GM12878 (cell line): ENCODE results near the gene LRRC52. TPM values are rescaled to one million over a fixed set of nuclear protein-coding genes. Genes with fewer than 3 reads are reported as not detected.
A peak's percentile ranks its signal among the peaks of the same experiment; 100 is the strongest.

Experiments
- ATAC-seq: fragments of 200-7000 bp; cut with Tn5 transposase; 3 replicates; pipeline ENCODE4 v1.9.1; 2020; ENCODE audit warnings: mild to moderate bottlenecking, moderate library complexity
- BruUV-seq: library from RNA; stranded (reverse); fragments of 400-500 nt; replicated peaks from 2 replicates; lab custom pipeline; 2021; lab: Mats Ljungman, UMichigan
- CTCF ChIA-PET: fragments of 300-600 bp; sonication (Branson Sonifier 250); formaldehyde crosslinking; extraction: SDS; loops from one replicate; lab custom pipeline; 2021; ENCODE audit warnings: inconsistent platforms; lab: Yijun Ruan, JAX
- POLR2A ChIA-PET: fragments of 350-600 bp; formaldehyde crosslinking; extraction: SDS; loops from one replicate; lab custom pipeline; 2021; ENCODE audit warnings: inconsistent platforms; lab: Charles Lee
- RAD21 ChIA-PET: fragments of 300-600 bp; sonication (Branson Sonifier 250); formaldehyde crosslinking; loops from one replicate; lab custom pipeline; 2023; ENCODE audit warnings: antibody characterized with exemption; ENCODE audit not compliant: unreplicated experiment; lab: Charles Lee
- SMC1A ChIA-PET: fragments of 300-600 bp; sonication (Branson Sonifier 250); formaldehyde crosslinking; loops from one replicate; lab custom pipeline; 2023; ENCODE audit not compliant: unreplicated experiment, uncharacterized antibody; lab: Charles Lee
- DNase-seq: peaks from one replicate; pipeline ENCODE4 v3.0.0-alpha.2; 2011; ENCODE audit warnings: low read depth, low spot score
- FAIRE-seq: peaks from 3 replicates; lab custom pipeline; 2011; peaks lifted over from hg19 to GRCh38; lab: Jason Lieb, UNC
- H2AFZ ChIP-seq: 2 replicates; pipeline ENCODE4 v1.6.0; 2011; ENCODE audit warnings: low read depth, low read length, control low read depth; ENCODE audit not compliant: control insufficient read depth
- H3K27ac ChIP-seq: 2 replicates; pipeline ENCODE4 v1.5.1; 2011; ENCODE audit warnings: control low read depth; ENCODE audit not compliant: control insufficient read depth, insufficient read depth
- H3K27me3 ChIP-seq, 2 experiments: replicated peaks in 1 of 2; 2 replicates each; pipeline versions ENCODE4 v1.6.0 to v1.6.1; 2011; ENCODE audit warnings: low read length in 1 of 2; ENCODE audit not compliant: control insufficient read depth in 2 of 2, insufficient read depth in 2 of 2
- H3K36me3 ChIP-seq, 2 experiments: 2 replicates each; pipeline ENCODE4 v1.5.1; 2011; ENCODE audit warnings: low read length in 1 of 2; ENCODE audit not compliant: control insufficient read depth in 2 of 2, insufficient read depth in 2 of 2
- H3K4me1 ChIP-seq: 2 replicates; pipeline ENCODE4 v1.6.1; 2011; ENCODE audit warnings: mild to moderate bottlenecking, low read length, moderate library complexity, mixed read lengths; ENCODE audit not compliant: control insufficient read depth, insufficient read depth
- H3K4me2 ChIP-seq: 2 replicates; pipeline ENCODE4 v1.6.0; 2011; ENCODE audit warnings: control low read depth; ENCODE audit not compliant: control insufficient read depth, insufficient read depth
- H3K4me3 ChIP-seq: fragments of 200-600 bp; sonication (generic); 2 replicates; pipeline ENCODE4 v1.5.1; 2016
- H3K79me2 ChIP-seq: 2 replicates; pipeline ENCODE4 v1.6.0; 2011; ENCODE audit warnings: low read length; ENCODE audit not compliant: control insufficient read depth, insufficient read depth
- H3K9ac ChIP-seq: 2 replicates; pipeline ENCODE4 v1.8.0; 2011; ENCODE audit warnings: low read length, control low read depth, mixed read lengths; ENCODE audit not compliant: control insufficient read depth, insufficient read depth
- H3K9me3 ChIP-seq: replicated peaks from 3 replicates; pipeline ENCODE4 v1.5.1; 2011; ENCODE audit warnings: mild to moderate bottlenecking, low read length; ENCODE audit not compliant: control insufficient read depth, insufficient read depth
- H4K20me1 ChIP-seq: 2 replicates; pipeline ENCODE4 v1.6.0; 2011; ENCODE audit not compliant: control insufficient read depth, insufficient read depth
- IRF4 ChIP-seq: IDR thresholded peaks from 2 replicates; pipeline ENCODE4 v1.6.1; 2011; ENCODE audit warnings: low read depth, low read length
- MTA3 ChIP-seq: IDR thresholded peaks from 2 replicates; pipeline ENCODE4 v1.6.1; 2012; ENCODE audit warnings: low read length, inconsistent platforms, borderline replicate concordance
- MYC ChIP-seq: IDR thresholded peaks from 2 replicates; pipeline ENCODE4 v1.6.1; 2011; ENCODE audit warnings: mild to moderate bottlenecking, low read length, moderate library complexity, inconsistent platforms; ENCODE audit not compliant: insufficient read depth, insufficient replicate concordance, insufficient read length, severe bottlenecking
- NFYA ChIP-seq: IDR thresholded peaks from 2 replicates; pipeline ENCODE4 v1.6.1; 2011; ENCODE audit warnings: low read depth, mild to moderate bottlenecking, low read length, improper control_type of control experiment, borderline replicate concordance
- POLR2A ChIP-seq: IDR thresholded peaks from 2 replicates; pipeline ENCODE4 v1.6.1; 2011; ENCODE audit warnings: low read depth, mild to moderate bottlenecking, low read length
- RAD21 ChIP-seq: IDR thresholded peaks from 2 replicates; pipeline ENCODE4 v1.6.1; 2011; ENCODE audit warnings: mild to moderate bottlenecking, low read depth, low read length, moderate library complexity; ENCODE audit not compliant: insufficient read depth
- RAD51 ChIP-seq: fragments of 450-650 bp; IDR thresholded peaks from 2 replicates; pipeline ENCODE4 v1.6.1; 2016; ENCODE audit warnings: moderate library complexity, mild to moderate bottlenecking, inconsistent platforms
- SIX5 ChIP-seq: IDR thresholded peaks from 2 replicates; pipeline ENCODE4 v1.6.1; 2011; ENCODE audit warnings: mild to moderate bottlenecking, low read depth, low read length, moderate library complexity; ENCODE audit not compliant: severe bottlenecking
- ZBTB40 ChIP-seq: fragments of 450-650 bp; IDR thresholded peaks from 2 replicates; pipeline ENCODE4 v1.6.1; 2016; ENCODE audit warnings: mild to moderate bottlenecking, moderate library complexity, borderline replicate concordance
- ZNF384 ChIP-seq: IDR thresholded peaks from 2 replicates; pipeline ENCODE4 v1.6.1; 2012; ENCODE audit warnings: low read depth, mild to moderate bottlenecking, low read length, improper control_type of control experiment, borderline replicate concordance
- ZNF592 ChIP-seq: fragments of 450-650 bp; IDR thresholded peaks from 2 replicates; pipeline ENCODE4 v1.6.1; 2017; ENCODE audit warnings: mild to moderate bottlenecking, moderate library complexity
- WGBS: methylation state at CpG from one replicate; pipeline ENCODE4 v1.1.6; 2016; ENCODE audit warnings: low lambda C conversion rate; ENCODE audit not compliant: insufficient replicate concordance, insufficient coverage; ENCODE audit errors: missing lambda C conversion rate; 5-methylcytosine and 5-hydroxymethylcytosine counted together
- in situ Hi-C: fragments of 300-500 bp; cut with MboI; formaldehyde crosslinking; loops from 9 replicates; pipeline ENCODE4 v1.14.3; 2018; ENCODE audit warnings: mixed read lengths
- intact Hi-C: fragments of 100-400 bp; cut with micrococcal nuclease; formaldehyde crosslinking; loops from one replicate; pipeline ENCODE4 v1.14.2; 2022; ENCODE audit not compliant: unreplicated experiment
- polyA plus RNA-seq, 11 experiments: library from polyadenylated mRNA; depleted of rRNA in 4 of 11; unstranded in 6 of 11; stranded (reverse) in 5 of 11; fragments of >200 nt; fragmentation: Nextera tagmentation in 4 of 11; fragmentation: Illumina TruSeq in 1 of 11; extraction: Ambion mirVana in 4 of 11; extraction: Trizol in 1 of 11; gene quantifications; 1 replicate in 1 of 11; 2 replicates in 10 of 11; pipeline versions ENCODE4 v1.2.1 to v1.2.3, GENCODE V29; 2011 to 2016; ENCODE audit warnings: inconsistent platforms in 2 of 11, missing spikeins in 2 of 11, low read depth in 1 of 11
- total RNA-seq, 4 experiments: library from RNA; depleted of rRNA in 3 of 4; stranded (reverse); fragments of >200 nt in 3 of 4; fragmentation: Illumina TruSeq in 1 of 4; extraction: Trizol in 1 of 4; gene quantifications; 2 replicates each; pipeline versions ENCODE4 v1.2.1 to v1.2.3, GENCODE V29; 2013 to 2021

LRRC52 gene
- total and polyA plus RNA-seq, 10 of the 15 experiments (the other 5 are each of a cell fraction or from before 2014, with no cell fraction given): not detected

- no TSS peak for BruUV-seq
- 21% methylated on average over 5 of the region's 5 CpGs for WGBS
- Histone ChIP-seq H3K4me1 (no peaks in the 10 kb centered on the region), H3K79me2 (no peaks in the 10 kb centered on the region), H3K9ac (no peak overlapping the region), H3K36me3 (no peaks in the 10 kb centered on the region), H4K20me1 (no peaks in the 10 kb centered on the region), H2AFZ (no peak overlapping the region), H3K4me3 (no peak overlapping the region), H3K9me3 (no peaks in the 10 kb centered on the region), H3K27me3 (no peaks in the 10 kb centered on the region), H3K27ac (no peak overlapping the region)
- no peak for DNase-seq
- FAIRE-seq: peak; percentile 18
- ChIA-PET CTCF (interaction anchor here (0.6 to 0.8 kb wide), 2 partner anchors 86 to 1415 kb away, joined by 3 read pairs; no protein-coding TSS in a partner anchor), RAD21 (no interaction called here), POLR2A (no interaction called here), SMC1A (no interaction called here)
- intact Hi-C loops: no loop called here
- TF ChIP-seq RAD21 (no peak), MTA3 (no peak), MYC (no peak), POLR2A (no peak), SIX5 (no peak), IRF4 (no peak), ZNF384 (no peak), NFYA (no peak), ZNF592 (no peak), ZBTB40 (no peak), RAD51 (no peak)
- TF ChIP-seq, all 136 proteins: peak for 0
- H3K4me2 ChIP-seq: no peak overlapping the region
- ATAC-seq: no peak
- in situ Hi-C loops: no loop called here
Observed at GRCh38 chr1:165494949-165495857, 48.6 kb upstream of the LRRC52 start.
